ENCODE data around the gene SDC1.

SDC1 gene

GRCh38 chr2:20182241-20182931, 42.5 kb downstream of the SDC1 start:
- DNase-seq: no peak

- no peak for DNase-seq
Measured at GRCh38 chr2:20181761-20182160, 43.2 kb downstream of the SDC1 start.

GRCh38 chr2:20180676-20181648, 44.0 kb downstream of the SDC1 start:
- DNase-seq: no peak

GRCh38 chr2:20179755-20180594, 45.0 kb downstream of the SDC1 start:
- no peak for DNase-seq

GRCh38 chr2:20179466-20179754, 45.5 kb downstream of the SDC1 start:
- DNase-seq: no peak

GRCh38 chr2:20178666-20179465, 46.1 kb downstream of the SDC1 start:
- DNase-seq: no peak

- no peak for DNase-seq
Measured at GRCh38 chr2:20178249-20178607, 46.7 kb downstream of the SDC1 start.

GRCh38 chr2:20177556-20178248, 47.2 kb downstream of the SDC1 start:
- DNase-seq: no peak

GRCh38 chr2:20176760-20177159, 48.2 kb downstream of the SDC1 start:
- DNase-seq: no peak

- DNase-seq: no peak
Measured at GRCh38 chr2:20175931-20176330, 49.0 kb downstream of the SDC1 start.

GRCh38 chr2:20175267-20175666, 49.7 kb downstream of the SDC1 start:
- DNase-seq: no peak

GRCh38 chr2:20174410-20174809, 50.5 kb downstream of the SDC1 start:
- no peak for DNase-seq

GRCh38 chr2:20173496-20174402, 51.2 kb downstream of the SDC1 start:
- DNase-seq: no peak

- no peak for DNase-seq
Measured at GRCh38 chr2:20173064-20173463, 51.9 kb downstream of the SDC1 start.

- DNase-seq: no peak
Measured at GRCh38 chr2:20172273-20173055, 52.5 kb downstream of the SDC1 start.

GRCh38 chr2:20171445-20171977, 53.4 kb downstream of the SDC1 start:
- no peak for DNase-seq

GRCh38 chr2:20170704-20171250, 54.2 kb downstream of the SDC1 start:
- no peak for DNase-seq

- DNase-seq: no peak
Measured at GRCh38 chr2:20169796-20170703, 54.9 kb downstream of the SDC1 start.

All from T-helper 1 cell (primary cell).